HG03342 (cell line): ENCODE measurements around the gene TBRG1.
"Not testable (repeated sequence)": the region's sequence is repeated elsewhere in the genome, so short reads cannot be mapped to it uniquely, and the experiment has no call there.

Source experiments
- ATAC-seq: cut with Tn5 transposase; IDR thresholded peaks from one replicate; pipeline ENCODE4 v1.9.1; 2021; ENCODE audit warnings: mild to moderate bottlenecking, moderate library complexity; ENCODE audit not compliant: unreplicated experiment

The TBRG1 gene, protein sequence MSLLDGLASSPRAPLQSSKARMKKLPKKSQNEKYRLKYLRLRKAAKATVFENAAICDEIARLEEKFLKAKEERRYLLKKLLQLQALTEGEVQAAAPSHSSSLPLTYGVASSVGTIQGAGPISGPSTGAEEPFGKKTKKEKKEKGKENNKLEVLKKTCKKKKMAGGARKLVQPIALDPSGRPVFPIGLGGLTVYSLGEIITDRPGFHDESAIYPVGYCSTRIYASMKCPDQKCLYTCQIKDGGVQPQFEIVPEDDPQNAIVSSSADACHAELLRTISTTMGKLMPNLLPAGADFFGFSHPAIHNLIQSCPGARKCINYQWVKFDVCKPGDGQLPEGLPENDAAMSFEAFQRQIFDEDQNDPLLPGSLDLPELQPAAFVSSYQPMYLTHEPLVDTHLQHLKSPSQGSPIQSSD

DNA sequence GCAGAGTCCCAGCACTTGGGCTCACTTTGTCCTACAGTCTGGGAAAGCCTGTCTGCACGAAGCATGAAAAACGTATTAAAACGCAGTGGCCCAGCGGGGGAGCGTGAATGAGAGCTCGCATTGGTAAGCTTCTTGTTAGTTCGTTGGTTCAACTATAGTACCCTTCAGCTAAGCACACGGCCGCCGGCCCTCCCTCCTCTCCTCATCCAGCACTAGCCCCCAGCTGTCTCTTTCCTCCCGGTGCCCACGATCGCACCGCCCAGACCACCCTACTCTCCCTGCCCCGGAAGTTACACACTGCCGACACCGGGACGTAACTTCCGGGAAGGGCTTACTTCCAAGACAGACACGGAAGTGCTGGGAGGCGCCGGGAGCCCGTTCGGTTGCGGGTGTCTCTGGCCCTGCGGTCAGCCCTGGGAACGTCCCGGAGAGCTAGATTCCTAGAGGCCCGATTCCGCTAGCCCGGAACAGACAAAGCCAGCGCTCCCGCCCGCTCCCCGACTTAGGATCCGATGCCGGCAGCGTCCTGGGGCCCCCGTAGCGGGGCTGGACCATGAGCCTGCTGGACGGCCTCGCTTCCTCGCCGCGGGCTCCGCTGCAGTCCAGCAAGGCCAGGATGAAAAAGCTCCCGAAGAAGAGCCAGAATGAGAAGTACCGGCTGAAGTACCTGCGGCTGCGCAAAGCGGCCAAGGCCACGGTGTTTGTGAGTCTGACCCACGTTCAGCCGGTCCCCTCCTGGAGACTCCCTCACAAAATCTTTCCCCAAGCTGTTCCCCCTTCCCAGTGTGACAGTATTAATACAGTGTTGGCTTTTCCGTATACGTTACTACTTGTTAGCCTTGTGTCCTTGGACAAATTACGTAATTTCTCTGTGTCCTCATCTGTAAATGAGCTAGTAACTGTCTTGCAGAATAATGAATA is at the start of gene TBRG1:
Gene TBRG1 (plus strand): TSS at position 334 of the 921 bp plus-strand sequence. CDS start 220 bp downstream, at position 554.
- ATAC-seq: peak; percentile 96

DNA sequence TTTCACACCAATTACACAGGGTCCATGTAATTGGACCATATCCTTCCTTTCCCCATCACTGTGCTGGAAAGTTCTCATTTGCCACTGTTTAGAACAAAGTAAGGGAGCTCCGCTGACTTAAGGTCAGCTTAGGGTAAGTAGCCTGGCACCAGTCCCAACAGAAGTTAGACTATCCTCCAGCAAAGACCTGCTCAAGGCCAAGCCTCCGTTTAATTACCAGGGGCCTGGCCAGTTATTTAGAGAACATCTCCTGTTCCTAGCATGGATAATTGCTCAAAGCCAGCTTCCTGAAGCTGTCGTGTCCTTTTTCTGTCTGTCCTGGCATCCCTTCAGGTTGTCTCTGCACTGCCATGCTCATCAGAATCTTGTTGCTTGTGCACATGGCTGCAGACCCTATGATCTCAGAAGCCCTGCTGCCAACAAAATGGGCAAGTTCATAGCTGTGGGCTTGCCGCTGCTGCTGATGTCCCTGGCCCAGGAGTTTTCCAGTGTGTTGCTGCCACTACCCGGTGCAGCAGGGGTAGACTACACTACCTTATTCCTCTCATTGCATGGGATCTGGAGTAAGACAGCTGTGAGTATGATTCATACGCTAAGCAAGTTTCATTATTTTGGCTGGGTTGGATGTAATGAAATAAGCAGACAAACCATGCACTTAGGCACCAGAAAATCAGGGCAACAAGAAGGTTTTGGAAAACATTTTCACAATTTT is 44.8 kb upstream of the TBRG1 start:
- ATAC-seq: no peak

DNA sequence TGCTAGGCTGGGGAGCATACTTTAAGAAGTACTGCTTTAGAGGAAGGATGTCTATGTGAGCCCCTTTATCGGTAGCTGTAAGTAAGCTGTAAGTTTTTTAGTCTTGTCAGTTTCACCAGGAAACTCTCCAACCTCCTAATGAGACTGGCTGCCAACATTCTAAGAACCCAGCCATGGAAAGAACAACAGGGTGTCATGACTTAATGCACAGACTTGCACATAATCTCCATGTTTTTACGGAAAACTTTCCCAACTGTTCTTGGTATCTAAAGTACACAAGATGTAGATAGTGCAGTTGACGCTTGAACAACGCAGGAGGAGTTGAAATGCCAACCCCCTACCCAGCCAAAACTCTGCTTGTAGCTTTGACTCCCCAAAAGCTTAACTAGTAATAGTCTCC is 43.9 kb upstream of the TBRG1 start:
- ATAC-seq: no peak

DNA sequence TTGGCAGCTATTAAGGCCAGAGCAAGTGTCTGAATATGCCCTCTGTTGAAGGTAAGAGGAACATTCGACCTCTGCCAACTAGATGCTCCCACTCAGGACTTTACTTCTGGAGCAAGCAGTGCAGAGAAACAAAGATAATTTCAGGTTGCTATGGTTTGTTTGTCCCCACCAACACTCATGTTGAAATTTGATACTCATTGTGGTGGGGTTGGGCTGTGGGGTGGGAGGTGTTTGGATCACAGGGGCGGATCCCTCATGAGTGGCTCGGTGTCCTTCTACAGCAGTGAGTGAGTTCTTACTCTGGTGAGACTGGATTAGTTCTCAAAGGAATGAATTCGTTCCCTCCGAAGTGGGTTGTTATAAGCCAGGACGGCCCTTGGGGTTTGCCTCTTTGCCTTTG is 40.8 kb upstream of the TBRG1 start:
- ATAC-seq: no peak

DNA sequence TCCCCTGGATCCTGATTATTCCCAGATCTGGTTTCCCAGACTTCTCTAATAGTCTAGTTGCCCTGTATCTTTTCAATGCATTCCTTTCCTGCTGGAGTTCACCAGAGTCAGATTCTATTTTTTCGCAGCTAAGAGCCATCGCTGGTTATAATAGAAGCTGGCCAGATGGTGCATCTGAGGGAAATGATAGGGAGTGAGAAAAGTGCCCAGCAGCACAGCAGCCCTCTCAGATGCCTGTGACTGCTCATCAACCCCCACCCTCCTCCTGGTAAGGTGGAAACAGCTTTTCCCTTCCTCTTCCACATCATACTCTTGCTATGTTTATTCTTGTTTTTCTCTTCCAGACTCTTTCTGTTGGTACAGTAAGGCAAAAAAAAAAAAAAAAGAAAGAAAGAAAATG is 40.1 kb upstream of the TBRG1 start:
- no peak for ATAC-seq

DNA sequence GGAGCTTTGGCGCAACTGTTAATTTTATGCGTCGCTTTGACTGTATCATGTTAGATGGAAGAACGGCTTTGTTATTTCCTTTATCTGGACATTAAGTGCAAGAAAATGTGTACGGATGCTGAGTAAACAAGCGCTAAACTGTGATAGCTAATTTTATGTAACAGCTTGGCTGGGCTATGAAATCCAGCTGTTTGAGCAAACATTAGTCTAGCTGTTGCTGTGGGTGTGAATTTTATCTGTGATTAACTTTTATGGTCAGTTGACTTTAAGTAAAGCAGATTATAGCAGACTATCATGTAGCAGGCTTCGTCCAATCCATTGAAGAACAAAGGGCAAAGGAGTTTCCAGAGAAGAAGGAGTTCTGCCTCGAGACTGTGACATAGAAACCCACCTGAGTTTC is 38.9 kb upstream of the TBRG1 start:
- ATAC-seq: no peak

DNA sequence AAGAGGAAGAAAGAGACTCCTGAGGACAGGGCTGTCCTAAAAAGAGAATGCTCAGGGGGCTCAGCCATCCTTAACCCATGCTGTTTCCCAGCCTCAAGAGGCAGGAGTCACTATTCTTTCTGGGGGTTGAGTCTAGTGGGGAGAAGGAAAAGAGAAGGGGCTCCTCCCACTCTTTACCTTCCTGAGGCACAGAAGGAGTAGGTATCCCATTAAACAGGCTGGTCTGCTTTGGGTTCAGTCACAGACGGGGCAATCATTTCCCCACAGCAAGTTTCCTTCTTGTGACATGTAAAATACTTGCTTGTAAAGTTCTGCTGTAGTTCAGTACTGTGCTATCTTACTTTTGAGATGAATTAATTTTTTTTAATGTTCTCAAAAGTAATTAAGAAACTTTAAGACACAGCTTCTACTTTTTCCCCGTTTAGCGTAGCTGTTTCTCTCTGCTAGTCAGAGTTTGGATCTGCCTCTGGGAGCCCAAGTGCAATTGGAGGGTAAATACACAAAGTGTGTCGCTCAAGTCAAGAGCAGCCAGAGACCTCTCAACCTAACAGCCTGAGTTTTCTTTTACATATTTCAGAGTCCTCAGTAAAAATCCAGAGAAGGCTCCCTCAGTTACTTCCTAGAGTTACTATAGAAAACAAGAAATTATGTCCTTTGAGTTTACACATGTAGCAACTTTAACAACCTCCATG is 37.8 kb upstream of the TBRG1 start:
- ATAC-seq: no peak

DNA sequence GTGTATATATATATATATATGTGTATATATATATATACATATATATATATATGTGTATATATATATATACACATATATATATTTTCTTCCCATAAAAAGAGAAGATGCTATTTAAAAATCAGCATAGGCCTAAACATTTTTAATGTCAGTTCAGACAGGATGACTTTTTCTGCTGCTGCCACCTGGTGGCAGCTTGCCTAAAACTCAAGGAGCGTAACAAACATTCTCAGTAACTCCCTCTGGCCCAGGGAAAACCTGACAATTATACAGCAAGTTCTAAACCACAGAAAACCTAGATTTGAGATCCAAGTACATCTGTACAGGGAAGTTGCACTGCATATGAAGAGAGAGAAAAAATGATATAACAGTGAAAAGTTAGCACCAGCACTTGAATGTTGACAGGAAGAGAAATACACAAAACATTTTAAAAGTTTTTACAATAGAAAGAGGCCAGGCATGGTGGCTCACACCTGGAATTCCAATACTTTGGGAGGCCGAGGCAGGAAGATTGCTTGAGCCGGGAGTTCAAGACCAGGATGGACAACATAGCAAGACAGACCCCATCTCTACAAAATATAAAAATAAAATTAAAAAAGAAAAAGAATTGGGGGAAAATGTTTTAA is 36.3 kb upstream of the TBRG1 start:
- ATAC-seq: no peak

DNA sequence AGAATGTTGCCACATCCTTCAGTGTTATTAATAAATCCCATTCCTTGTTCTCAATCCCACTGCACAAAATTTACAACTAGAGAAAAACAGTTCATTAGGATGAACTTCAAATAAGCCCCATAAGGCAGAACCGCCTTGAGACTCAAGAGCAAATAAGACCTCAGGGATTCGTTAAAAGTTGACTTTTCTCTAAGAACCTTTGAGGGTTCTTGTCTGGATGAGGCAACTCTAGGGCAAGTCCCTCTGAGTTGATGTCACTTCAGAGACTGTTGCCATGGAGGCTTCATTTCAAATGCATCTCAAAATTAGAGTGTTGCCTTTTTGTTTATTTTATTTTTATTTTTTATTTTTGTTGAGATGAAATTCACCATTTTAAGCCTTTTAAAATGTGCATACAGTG is 31.2 kb upstream of the TBRG1 start:
- no peak for ATAC-seq

DNA sequence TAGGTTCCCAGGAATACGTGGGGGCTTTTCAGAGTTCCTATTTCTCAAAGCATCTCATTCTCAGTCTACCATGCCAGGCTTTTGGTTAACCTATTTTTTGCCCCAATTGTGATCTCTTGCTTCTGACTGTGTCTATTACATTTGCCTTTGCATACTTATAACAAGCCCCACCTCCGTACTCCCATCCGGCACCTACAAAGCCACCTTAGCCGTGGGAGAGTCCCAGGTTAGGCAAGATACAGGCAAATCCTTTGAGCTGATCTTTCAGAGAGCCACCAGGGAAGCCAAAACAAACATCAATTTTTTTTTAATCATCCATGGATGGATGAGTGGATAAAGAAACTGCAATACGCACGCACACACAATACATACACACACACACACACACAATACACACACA is 30.0 kb upstream of the TBRG1 start:
- ATAC-seq: no peak

DNA sequence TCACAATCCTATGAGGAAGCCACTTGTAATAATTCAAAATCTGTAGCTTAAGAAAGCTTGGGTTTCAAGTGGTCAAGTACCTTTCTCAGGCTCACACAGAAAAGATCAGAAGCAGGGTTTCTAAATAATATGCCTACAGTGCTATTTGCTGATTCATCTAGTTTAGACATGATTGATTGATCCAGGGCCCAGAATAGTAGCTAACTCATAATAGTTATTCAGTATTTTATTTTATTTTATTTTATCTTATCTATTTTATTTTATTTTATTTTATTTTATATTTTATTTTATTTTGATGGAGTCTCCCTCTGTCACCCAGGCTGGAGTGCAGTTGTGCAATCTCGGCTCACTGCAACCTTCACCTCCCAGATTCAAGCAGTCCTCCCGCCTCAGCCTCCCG is 27.4 kb upstream of the TBRG1 start:
- no peak for ATAC-seq

DNA sequence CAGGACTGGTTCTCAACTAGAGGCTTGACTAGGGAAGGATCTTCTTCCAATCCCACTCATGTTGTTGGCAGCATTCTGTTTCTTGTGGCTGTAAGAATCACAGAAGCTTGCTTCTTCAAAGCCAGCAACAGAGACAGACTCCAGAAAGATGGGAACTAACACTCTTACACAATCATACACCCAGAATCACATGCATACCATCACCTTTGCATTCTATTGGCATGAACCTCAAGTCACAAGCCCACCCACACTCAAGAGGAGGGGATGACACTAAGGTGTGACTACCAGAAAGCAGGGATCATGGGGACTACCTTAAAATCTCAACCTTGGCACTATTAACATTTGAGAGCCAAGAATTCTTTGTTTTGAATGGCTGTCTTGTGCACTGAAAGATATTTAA is 25.0 kb upstream of the TBRG1 start:
- no peak for ATAC-seq

DNA sequence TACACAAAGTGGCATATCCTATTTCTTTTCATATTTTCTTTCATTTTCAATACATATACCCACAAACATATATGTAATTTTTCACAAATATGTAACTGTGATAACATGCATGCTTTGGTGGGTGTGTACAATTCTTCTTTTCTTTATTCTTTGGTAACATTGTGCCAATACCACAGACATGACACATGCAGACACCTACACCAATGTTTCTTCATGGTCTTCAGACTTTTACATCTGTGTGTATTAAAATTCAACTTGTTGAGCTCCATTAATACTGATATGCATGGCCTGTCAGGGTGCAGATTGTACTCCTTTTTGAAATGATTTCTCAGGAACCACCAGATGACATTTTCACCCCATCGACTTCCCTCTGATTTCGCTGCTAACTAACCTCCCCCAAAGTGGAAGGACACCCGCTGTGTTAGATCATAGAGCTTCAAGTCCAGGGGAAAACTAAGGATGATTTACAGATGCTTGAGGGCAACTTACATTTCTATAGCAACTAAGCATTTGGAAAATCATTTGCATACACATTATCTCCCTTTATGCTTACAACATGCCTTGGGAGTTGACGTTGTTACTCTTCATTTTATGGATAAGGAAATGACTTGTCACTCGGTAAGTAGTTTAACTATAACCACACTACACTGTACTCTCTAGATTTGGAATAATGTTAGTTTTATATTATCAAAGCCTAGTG is 21.9 kb upstream of the TBRG1 start:
- ATAC-seq: no peak

DNA sequence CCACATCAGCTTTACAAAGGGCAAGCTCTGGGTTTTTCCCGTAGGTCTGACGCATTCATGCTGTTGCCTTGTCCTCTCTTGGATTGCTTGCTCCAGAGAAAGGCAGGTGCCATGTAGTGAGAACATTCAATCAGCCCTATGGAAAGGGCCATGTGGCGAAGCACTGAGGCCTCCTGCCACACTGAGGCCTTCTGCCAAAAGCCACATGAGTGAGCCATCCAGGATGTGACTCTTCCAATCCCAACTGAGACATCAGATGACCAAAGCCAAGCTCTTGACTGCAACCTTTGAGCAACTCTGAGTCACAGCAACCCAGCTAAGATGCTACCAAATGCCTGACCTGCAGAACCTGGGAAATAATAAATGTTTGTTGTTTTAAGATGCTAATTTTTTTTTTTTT is 20.5 kb upstream of the TBRG1 start:
- no peak for ATAC-seq

DNA sequence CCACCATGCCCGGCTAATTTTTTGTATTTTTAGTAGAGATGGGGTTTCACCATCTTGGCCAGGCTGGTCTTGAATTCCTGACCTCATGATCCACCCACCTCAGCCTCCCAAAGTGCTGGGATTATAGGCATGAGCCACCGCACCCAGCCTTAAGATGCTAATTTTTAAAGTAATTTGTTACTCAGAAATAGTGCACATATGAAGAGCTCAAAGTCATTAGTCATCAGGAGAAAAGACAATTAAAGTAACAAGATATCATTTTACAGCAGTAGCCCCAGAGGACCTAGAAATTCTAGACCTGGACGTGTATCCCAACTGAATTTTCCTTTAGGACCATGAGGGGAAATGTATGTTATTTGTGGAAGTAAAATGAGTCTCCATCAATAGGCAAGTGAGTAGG is 19.9 kb upstream of the TBRG1 start:
- not testable (repeated sequence) for ATAC-seq

DNA sequence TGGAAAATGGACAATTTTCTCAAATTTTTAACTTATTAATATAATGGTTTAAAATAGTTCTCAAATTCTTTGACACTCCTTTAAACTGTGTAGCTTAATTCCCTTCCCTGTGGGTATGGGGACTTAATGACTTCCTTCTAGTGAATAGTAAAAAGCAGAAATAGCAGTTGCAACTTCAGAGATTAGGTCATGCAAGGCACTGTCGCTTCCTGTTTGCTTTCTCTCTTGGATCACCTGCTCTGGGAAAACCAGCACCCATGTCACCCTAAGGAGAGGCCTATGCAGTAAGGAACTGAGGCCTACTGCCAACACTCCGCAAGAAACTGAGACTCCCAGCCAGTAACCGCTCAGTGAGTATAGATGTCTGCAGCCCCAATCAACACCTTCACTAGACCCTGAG is 16.9 kb upstream of the TBRG1 start:
- ATAC-seq: no peak

DNA sequence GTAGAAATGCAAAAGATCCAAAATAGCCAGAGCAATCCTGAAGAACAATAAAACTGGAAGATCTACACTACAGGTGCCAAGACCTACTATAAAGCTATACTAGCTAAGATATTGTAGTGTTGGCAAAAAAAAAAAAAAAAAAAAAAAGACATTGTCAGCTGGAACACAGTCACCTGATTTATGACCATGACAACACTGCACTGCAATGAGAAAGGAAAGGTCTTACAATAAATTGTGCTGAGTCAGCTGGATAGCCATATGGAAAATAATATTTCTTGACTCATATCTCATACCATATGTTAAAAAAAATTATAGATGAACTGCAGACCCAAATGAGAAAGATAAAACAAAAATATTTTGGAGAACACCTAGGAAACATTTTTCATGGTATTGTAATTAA is 14.5 kb upstream of the TBRG1 start:
- ATAC-seq: no peak

DNA sequence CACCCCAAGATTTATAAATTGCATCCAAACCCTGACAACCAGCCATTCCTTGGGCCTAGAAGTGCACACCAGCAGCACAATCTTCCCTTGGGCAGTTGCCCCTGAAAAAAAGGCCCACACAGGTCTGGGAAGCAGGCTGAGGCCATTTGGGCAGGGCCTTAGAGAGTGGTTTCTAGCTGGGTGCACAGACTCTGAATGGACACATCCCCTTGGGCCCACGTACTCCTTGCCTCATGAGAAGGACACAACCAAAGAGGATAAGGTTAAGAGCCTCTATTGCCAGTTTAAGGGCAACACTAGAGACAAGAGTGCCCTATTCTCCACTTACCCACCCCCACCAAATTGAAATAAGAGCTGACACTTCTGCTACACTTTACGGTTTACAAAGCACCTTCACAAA is 12.4 kb upstream of the TBRG1 start:
- ATAC-seq: no peak

DNA sequence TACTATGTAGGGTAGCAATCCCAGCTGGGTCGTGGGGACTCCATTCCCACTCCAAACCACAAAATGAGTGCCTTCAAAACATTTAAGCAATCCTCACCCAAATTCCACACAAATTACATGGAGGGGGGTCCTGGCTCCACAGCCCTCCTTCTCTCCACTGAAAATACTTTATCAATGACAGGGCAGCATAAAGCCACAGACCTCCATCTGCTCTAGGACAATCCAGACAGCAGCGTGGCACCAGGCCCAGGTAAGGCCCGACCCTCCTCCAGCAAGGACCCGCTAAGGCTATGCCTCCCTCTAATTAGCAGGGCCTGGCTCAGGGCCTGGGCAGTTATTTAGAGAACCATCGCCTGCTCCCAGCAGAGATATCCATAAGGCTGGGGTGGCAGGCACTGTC is 11.6 kb upstream of the TBRG1 start, which contains the start of gene PANX3:
Gene PANX3 (plus strand): TSS at position 365 of the 400 bp plus-strand sequence. CDS start 129 bp downstream, outside the sequence.
- ATAC-seq: no peak

DNA sequence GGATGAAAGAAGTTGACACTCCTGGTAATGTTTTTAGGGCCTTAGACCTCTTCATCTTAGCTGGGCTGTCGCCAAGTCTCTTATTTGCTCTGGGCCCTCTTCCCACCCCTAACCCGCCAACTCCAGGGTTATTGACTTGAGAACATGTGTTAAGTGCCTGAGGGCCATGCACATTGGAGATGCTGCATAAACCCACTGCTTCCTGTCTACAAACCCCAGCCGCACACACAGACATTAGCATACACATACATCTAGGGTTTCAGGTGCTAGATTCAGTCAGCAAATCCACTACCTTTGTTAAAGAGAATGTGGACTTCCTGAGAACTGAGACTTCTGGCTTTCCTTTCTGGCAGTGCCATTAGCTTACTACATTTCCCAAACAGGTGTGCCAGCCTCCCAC is 10.6 kb upstream of the TBRG1 start:
- ATAC-seq: no peak
